GM12872 (cell line): ENCODE data around the gene KCNA5.
A peak's percentile ranks its signal among the peaks of the same experiment; 100 is the strongest.

ENCODE experiments used
- TF ChIP-seq, protein P1 (sequence below): IDR thresholded peaks from 3 replicates; pipeline ENCODE4 v1.5.1; 2011; ENCODE audit warnings: low read depth, mild to moderate bottlenecking, low read length, moderate library complexity; ENCODE audit not compliant: insufficient read depth

The KCNA5 gene

DNA sequence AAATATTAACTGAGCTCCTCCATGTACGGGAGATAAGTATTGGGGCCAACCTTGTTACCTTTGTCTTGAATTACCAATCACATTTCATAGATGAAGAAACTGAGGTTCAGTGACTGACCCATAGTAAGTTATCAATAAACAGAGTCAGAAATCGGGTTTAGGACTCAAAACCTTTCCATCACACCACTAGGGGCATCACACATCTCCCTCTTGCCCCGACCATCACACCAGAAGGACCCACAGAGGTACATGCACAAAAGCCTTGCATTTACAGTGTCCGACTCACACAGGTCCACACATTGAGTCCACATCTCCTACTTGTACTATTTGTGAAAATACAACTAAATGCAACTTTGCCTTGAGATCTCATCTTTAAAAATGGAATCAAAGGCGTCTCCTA lies 29.4 kb downstream of the KCNA5 start:
- TF ChIP-seq, protein P1, sequence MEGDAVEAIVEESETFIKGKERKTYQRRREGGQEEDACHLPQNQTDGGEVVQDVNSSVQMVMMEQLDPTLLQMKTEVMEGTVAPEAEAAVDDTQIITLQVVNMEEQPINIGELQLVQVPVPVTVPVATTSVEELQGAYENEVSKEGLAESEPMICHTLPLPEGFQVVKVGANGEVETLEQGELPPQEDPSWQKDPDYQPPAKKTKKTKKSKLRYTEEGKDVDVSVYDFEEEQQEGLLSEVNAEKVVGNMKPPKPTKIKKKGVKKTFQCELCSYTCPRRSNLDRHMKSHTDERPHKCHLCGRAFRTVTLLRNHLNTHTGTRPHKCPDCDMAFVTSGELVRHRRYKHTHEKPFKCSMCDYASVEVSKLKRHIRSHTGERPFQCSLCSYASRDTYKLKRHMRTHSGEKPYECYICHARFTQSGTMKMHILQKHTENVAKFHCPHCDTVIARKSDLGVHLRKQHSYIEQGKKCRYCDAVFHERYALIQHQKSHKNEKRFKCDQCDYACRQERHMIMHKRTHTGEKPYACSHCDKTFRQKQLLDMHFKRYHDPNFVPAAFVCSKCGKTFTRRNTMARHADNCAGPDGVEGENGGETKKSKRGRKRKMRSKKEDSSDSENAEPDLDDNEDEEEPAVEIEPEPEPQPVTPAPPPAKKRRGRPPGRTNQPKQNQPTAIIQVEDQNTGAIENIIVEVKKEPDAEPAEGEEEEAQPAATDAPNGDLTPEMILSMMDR, result peak; percentile 46; the same call in 2 of the 3 replicates

GRCh38 chr12:5073853-5074252 lies 30.2 kb downstream of the KCNA5 start:
- TF ChIP-seq, protein P1, result peak; percentile 47

DNA sequence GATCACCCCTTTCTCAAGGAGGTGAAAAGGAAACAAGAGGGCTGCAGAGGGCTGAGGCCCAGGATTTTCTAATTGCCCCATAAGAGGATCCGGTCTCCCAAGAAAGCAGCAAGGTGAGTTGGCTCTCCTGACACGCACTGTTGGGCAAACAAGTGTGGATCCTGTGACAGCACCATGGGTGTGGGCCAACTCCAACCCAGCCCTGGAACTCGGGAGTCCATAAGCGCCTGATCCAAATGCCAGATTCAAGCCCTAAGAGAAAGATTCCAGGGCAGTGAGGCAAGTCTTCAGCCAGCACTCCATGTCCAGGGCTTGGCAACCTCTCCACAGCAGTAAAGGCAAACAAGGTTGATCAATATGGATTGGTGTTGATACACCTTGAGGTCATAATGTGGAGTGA lies 33.1 kb downstream of the KCNA5 start:
- TF ChIP-seq, protein P1, result no peak

DNA sequence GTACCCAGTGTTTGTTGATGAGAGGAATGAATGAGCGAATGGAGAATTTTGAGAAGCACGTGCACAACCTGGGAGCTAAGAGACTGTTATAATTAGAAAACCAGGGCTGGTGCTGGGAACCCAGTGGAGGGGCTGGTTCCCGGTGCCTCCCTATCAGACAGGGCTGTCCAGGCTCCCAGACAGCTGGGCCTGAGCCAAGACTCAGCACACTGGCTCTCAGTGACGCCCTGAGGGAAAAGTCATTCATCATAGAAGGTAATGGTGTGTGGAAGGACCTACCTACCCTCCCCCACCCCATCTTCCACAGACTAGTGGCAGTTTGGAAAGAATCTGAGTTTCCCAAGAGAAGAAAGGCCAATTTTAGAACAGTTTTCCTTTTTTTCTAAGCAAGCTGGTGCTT lies 34.7 kb downstream of the KCNA5 start:
- TF ChIP-seq, protein P1, result no peak

- TF ChIP-seq, protein P1, result no peak
Measured at GRCh38 chr12:5081016-5081415, 37.3 kb downstream of the KCNA5 start.

GRCh38 chr12:5083955-5084849 lies 40.5 kb downstream of the KCNA5 start:
- TF ChIP-seq, protein P1, result peak; percentile 69

- TF ChIP-seq, protein P1, result no peak
Measured at GRCh38 chr12:5085896-5086295, 42.2 kb downstream of the KCNA5 start.
